Suprapubic skin (tissue), 3 donors: Measurements from ENCODE around the gene AOC1.

Experiments used
- POLR2A ChIP-seq, 2 donors: fragments of 450-650 bp; IDR thresholded peaks; one replicate each; pipeline ENCODE4 v1.6.1; 2017; ENCODE audit warnings: antibody characterized with exemption in 2 of 2, mild to moderate bottlenecking in 2 of 2, moderate library complexity in 2 of 2
- TF ChIP-seq, protein P1 (sequence below), 2 donors: fragments of 200-600 bp in 1 of 2; fragments of 450-650 bp in 1 of 2; sonication (generic) in 1 of 2; IDR thresholded peaks; one replicate each; pipeline ENCODE4 v1.5.1; 2016 to 2019; ENCODE audit warnings: antibody characterized with exemption in 2 of 2, mild to moderate bottlenecking in 1 of 2, moderate library complexity in 1 of 2

DNA sequence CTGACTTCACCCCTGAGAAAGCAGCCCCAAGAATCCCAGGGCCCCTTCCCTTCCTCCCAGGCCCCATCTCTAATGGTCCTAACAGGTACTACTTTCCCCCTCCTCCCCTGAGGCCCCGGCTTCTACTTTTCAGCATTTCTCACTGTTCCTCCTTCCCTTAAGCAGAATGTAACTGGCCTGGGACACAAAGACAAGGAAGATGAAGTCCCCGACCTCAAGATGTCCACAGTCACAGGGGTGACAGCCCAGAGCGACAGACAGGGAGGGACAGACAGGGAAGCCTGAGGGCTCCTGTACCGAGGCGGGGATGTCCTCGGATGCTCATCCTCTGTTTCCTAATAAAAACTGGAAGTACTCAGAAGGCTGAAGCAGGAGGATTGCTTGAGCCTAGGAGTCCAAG lies 11.6 kb downstream of the AOC1 start:
- TF ChIP-seq POLR2A (IDR thresholded peaks at IDR 0.05): no peak
- TF ChIP-seq, protein P1, sequence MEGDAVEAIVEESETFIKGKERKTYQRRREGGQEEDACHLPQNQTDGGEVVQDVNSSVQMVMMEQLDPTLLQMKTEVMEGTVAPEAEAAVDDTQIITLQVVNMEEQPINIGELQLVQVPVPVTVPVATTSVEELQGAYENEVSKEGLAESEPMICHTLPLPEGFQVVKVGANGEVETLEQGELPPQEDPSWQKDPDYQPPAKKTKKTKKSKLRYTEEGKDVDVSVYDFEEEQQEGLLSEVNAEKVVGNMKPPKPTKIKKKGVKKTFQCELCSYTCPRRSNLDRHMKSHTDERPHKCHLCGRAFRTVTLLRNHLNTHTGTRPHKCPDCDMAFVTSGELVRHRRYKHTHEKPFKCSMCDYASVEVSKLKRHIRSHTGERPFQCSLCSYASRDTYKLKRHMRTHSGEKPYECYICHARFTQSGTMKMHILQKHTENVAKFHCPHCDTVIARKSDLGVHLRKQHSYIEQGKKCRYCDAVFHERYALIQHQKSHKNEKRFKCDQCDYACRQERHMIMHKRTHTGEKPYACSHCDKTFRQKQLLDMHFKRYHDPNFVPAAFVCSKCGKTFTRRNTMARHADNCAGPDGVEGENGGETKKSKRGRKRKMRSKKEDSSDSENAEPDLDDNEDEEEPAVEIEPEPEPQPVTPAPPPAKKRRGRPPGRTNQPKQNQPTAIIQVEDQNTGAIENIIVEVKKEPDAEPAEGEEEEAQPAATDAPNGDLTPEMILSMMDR (IDR thresholded peaks at IDR 0.05): no peak
